AG09309 (cell line): Measurements from ENCODE around the gene KIF14.

Source experiments
- DNase-seq: peaks from one replicate; pipeline ENCODE4 v3.0.0-alpha.2; 2010; ENCODE audit warnings: low read depth
- H3K4me3 ChIP-seq: 2 replicates; pipeline ENCODE4 v1.5.1; 2011; ENCODE audit warnings: mild to moderate bottlenecking, low read depth, low read length, moderate library complexity; ENCODE audit not compliant: control insufficient read depth
- TF ChIP-seq, protein P1 (sequence below): IDR thresholded peaks from 2 replicates; pipeline ENCODE4 v1.5.1; 2011; ENCODE audit warnings: mild to moderate bottlenecking, low read depth, low read length, inconsistent platforms; ENCODE audit not compliant: insufficient read depth, control insufficient read depth; ENCODE audit errors: missing control alignments

Gene KIF14

DNA sequence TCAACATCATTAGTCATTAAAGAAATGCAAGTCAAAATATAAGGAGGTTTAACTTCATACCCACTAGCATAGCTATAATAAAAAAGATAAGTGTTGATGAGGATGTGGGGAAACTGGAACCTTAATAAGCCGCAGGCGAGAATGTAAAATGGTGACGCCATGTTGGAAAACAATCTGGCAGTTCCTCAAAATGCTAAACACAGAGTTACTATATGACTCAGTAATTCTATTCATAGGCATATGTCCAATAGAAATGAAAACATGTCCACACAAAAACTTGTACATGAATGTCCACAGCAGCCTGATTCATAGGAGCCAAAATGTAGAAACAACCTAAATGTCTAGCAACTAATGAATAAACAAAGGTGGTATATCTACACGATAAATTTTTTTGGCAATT lies 26.0 kb upstream of the KIF14 start:
- no peak overlapping the region for H3K4me3 ChIP-seq
- DNase-seq = no peak
- TF ChIP-seq, protein P1, sequence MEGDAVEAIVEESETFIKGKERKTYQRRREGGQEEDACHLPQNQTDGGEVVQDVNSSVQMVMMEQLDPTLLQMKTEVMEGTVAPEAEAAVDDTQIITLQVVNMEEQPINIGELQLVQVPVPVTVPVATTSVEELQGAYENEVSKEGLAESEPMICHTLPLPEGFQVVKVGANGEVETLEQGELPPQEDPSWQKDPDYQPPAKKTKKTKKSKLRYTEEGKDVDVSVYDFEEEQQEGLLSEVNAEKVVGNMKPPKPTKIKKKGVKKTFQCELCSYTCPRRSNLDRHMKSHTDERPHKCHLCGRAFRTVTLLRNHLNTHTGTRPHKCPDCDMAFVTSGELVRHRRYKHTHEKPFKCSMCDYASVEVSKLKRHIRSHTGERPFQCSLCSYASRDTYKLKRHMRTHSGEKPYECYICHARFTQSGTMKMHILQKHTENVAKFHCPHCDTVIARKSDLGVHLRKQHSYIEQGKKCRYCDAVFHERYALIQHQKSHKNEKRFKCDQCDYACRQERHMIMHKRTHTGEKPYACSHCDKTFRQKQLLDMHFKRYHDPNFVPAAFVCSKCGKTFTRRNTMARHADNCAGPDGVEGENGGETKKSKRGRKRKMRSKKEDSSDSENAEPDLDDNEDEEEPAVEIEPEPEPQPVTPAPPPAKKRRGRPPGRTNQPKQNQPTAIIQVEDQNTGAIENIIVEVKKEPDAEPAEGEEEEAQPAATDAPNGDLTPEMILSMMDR = no peak

DNA sequence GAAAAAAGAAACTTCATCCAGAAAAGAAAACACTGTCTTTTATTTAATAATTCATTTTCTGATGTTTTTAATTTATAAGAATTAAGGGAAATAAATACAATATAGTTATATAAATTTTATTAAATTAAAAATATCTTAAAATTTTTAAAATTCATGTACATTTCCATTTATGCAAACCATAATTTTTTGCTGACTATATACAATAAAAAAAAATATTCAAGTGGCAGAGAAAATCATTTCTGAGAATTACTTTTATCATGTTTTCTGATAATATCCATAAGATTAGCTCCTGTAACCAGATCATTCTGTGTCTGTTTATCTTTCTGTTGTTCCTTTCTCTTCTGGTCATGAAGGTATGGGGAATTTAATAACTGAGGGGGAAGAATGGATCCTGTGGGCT lies 23.5 kb upstream of the KIF14 start:
- no peak for DNase-seq
- TF ChIP-seq, protein P1 = no peak
- H3K4me3 ChIP-seq = no peak overlapping the region

DNA sequence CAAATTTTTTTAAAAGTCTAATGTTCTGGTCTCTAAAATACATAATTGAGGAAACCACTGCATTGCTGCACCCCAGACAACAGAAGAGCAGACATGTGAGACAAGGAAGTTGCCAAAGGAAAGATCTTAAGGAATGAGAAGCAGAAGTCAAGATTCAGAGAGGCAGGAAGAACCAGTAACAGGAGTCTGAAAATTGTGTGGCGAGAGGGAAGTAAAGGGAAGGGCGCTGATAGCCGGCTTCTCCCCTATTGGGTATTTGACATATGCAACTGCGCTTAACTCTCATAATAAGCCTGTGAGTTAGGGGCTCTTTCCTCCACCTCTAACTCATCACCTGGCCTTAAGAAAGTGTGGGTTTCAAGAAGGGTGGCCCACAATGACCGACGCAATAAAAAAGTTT lies 21.9 kb upstream of the KIF14 start:
- TF ChIP-seq, protein P1 = no peak
- H3K4me3 ChIP-seq = no peak overlapping the region
- no peak for DNase-seq

DNA sequence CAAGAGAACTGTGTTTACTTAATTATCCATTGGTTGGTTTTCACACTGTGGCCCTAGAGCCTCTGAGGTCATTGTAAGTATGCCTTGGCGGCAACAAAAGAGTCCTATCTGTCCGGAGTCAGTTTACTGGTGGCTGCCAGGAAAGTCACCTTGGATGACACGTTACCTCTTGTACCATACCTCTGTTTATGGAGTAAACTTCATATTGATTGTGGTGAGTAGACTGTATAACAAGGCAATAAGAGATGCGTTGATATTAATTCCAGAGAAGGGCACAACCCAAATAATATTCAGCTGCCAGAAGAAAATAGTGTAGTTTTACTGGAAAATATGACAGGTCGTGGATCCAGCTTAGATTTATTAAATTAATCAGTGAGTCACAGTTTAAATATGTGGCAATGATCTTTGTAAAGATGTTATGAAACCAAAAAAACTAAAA lies 20.4 kb upstream of the KIF14 start:
- DNase-seq = no peak
- TF ChIP-seq, protein P1 = no peak
- H3K4me3 ChIP-seq = no peak overlapping the region

DNA sequence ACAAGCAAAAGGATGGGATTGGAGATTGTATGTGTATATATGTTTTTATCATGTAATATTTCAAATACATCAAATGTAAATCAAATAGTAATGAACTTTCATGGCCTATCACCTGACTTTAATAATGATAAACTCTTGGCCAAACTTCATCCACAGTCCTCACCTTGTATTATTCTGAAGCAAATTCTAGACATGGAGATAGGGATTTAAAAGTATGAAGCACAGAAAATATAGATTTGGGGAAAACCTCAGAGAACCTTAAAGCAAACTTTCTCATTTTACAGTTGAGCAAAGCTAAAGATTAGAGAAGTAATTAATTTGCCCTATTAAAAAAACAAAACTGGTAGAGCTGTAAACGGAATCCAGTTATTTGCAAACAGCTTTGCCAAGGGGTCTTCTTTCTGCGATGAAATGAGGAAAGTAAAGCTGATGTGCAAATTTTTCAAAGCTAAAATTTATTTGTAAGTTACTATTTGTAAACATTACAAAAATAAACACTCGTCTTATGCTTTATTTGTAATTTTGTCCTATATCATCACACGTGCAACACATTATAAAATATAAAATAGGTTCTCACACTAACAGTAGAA lies 19.9 kb upstream of the KIF14 start:
- no peak overlapping the region for H3K4me3 ChIP-seq
- no peak for DNase-seq
- TF ChIP-seq, protein P1 = no peak

DNA sequence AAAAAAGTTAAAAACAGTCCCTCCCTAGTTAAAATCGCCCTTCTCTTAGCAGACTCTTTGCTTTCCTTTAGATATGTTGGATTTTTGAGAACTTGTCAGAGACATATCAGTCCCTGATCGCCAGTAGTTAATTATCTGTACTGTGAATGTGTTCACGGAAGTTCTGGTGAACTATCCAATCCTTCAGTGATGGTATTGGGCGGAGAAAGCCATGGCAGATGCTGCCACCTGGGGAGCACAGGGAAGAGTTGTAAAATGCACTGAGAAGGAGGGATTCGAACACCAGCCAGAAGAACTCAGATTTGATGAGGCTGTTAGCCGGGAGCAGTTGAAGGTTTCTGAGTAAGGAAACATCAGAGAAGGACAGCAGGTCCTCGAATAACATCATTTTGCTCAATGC lies 17.5 kb upstream of the KIF14 start:
- TF ChIP-seq, protein P1 = no peak
- H3K4me3 ChIP-seq = no peak overlapping the region
- no peak for DNase-seq

DNA sequence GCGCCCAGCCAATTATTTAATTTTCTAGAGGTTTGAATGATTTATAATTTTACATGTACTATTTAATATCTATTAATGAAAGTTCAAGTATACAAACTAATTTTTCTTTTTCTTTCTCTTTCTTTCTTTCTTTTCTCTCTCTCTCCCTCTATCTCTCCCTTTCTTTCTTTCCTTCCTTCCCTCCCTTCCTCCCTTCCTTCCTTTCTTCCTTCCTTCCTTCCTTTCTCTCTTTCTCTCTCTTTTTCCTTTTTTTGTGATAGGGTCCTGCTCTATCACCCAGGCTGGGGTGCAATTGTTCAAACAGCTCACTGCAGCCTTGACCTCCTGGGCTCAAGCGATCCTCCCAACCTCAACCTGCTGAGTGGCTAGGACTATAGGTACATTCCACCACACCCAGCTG lies 16.1 kb upstream of the KIF14 start:
- TF ChIP-seq, protein P1 = no peak
- no peak overlapping the region for H3K4me3 ChIP-seq
- DNase-seq = no peak
